ENCODE data around the gene HMGXB3.
A peak's percentile ranks its signal among the peaks of the same experiment; 100 is the strongest.

HMGXB3 gene

DNA sequence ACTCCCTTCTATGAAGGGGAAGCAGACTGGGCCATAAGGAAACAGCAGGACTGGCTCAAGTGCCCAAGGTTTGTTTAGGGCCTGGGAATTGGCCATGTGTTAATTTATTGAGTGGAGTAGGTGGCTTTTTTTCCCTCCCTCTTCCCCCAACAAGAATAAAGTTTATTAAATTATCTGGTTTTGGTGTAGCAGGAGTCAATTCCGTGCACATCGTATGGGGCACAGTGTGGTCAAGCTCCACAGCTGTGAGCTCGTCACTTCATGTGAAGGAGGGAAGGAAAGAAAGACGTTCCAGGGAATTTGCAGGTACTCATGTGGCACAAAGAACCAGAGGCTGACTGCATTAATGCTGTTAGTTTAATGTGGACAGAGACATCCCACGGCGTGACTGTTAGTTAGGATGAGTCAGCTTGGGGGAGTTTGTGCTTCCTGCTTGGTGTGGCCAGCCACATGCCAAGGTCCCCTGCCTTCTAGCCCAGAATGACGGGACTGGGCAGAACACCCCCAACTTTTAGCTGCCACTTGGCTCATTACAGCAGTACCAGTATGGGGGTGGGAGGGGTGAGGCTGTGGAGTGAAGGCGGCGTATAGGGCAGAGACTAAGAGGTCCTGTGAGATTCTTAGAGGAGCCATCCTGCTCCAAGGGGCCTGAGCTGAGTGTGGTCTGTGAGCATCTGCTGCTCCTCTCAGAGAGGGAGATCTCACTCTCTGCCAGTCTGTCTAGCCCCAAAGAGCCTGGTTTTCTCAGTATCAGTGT lies 52.6 kb downstream of the HMGXB3 start:
- DNase-seq, result no peak

DNA sequence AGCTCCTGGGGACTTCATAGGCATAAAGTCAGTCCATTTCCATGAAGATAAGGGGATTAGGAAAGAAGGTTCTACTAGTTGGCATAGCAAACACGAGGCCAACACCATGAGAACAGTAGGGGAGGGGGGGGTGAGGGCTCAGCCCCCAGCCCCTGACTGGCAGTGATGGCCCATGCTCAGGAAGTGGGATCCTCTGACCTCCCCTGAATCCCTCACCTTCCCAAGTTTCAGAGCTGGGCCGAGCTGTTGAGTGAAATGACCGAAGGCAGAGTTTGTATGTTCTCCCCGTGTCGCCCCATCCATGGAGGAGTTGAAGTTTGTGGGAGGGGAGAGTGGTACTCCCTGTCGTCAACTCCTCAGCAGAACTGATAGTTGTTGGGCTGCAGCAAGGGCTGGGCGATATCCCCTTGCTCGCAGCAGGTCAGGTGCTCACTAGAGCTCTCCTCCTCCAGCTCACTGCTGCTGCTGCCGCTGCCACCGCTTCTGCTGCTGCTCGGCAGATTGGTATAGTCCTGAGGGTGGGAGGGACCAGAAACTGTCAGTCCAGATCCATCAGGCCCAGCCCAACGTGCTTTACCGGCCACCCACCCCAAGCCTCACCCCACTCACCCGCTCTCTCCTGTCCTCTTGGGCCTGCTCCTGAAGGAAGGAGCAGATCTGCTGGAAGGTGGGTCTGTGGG lies 53.3 kb downstream of the HMGXB3 start:
- DNase-seq, result no peak

DNA sequence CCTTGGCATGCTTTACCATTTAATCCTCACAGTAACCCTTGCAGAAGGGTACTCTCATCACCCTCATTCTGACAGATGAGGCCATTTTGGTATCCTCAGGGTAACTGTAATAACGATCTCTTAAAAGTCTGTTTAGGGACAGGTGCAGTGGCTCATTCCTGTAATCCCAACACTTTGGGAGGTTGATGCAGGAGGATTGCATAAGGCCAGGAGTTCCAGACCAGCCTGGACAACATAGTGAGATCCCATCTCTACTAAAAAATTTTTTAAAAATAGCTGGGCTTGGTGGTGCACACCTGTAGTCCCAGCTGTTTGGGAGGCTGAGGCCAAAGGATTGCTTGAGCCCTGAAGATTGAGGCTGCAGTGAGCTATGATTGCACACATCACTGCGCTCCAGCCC lies 54.0 kb downstream of the HMGXB3 start:
- DNase-seq, result no peak

DNA sequence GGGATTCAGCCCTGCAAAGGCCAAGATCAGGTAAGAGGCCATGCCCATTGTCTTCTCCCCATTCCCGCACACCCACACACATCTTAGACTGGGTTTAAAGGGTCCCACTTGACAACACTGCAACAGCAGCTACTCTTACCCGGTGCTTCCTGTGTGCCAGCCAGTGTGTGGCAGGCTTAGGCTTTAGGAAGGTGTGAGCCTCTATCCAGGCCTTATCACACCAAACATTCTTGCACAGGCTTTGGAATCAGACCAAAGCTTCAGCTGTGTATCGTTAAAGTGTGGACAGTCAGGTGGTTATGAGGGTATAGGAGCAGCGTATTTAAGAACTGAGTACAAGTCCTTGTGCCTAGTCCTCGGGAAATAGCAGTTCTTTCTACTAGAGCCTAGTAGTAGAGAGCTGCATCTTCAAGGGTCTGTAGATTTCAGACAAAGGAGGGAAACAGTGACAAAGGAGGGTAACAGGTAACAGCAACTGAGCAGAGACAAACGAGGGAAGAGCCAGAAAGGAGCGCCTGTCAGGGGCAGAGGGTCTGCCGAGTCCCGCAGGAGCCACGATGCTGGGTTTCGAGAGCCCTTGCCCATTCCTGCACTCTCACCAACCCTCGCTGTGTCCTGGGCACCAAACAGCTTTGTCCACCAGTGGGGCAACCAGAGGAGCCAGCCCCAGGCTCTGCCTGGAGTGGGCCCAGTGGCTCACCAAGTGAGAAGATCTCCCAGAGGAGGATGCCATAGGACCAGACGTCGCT lies 55.0 kb downstream of the HMGXB3 start:
- DNase-seq, result peak; percentile 26

DNA sequence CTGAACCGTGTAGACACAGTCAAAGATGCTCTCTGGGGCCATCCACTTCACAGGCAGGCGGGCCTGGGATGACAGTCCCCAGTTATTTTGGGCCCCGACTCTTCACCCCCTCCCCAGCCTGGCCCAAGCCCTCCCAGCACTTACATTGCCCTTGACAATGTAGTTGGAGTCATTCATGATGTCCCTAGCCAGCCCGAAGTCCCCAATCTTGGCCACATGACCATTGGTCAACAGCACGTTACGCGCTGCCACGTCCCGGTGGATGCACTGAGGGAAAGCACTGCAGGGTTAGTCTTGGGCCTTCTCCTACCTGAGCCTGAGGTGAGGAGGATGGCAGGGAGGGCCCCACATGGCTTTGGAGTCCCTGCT lies 55.5 kb downstream of the HMGXB3 start:
- no peak for DNase-seq

DNA sequence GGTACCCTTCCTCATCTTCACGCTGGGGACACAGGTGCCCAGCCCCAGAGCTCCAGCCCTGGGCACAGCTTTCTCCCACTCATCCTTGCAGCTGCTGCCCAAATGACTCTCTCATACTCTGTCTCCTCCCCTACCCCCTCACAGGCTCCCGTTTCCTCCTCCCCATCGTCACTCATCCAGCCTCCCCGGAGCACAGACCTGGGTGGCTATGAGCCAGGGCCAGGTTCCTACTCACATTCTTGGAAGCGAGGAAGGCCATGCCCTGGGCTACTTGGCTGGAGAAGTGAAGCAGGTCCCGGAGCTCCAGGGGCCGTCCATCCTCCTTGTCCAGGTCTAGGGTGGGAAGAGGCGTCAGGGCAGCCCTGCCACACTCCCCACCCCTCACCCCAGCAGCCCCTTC lies 56.5 kb downstream of the HMGXB3 start:
- DNase-seq, result no peak

DNA sequence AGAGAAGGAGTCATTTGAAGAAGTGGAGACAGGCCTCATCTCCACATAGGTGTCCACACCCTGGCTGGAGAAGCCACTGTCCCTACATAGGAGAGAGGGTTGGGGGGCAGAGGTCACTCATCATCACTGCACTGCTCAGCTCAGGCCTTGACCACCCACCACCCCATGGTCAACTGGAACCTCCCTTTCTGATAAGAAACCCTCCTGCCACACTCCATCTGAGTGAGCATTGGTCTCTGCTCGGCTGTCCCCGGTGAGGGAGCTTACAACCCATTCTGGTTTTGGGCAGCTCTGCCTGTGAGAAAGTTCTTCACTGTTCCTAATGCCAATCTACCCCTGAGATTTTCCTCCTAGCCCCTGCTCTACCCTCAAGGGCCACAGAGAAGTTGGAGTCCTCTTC lies 57.0 kb downstream of the HMGXB3 start:
- no peak for DNase-seq

DNA sequence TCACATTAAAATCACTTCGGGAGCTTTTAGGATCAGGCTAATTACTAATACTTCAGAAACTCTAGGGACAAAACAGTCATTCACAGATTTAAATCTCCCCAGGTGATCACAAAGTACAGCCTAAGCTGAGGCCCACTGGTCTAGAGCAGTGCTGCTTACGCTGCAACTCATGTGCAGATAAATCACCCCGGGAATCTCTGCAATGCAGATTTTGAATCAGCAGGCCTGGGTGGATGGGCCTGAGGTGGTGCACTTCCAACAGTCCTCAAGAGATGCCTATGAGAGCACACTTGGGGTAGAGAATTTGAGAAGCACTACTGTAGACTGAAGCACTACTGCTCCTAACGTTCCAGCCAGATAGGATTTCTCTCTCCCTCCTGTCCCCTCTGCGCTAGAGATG lies 57.5 kb downstream of the HMGXB3 start:
- no peak for DNase-seq

DNA sequence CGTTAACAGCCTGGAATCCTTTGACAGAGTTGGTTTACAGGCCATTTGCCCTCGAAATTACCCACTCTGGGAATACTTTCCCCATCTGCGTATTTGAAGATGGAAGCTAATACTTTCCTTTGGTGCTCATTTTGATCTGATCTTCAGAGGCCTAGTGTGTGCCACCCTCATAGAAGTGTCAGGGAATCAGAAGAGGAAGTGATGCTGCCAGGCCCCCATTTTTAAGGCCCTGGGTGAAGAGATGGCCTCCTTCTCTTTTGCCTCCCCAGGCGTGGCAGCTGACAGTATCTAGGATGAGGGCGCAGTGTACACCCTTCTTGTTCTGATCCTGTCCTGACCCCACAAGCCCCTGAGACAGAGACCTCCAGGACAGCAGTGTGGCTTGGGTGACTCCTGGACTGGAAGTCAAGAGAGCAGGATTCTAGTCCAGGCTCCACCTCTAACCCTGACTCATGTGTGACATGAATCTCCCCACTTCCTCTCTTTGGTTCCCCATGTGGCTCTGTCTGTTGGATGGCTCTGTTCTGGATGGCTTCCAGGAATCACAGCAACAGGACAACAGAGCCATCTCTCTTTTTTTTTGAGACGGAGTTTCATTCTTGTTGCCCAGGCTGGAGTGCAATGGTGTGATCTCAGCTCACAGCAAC lies 58.1 kb downstream of the HMGXB3 start:
- DNase-seq, result no peak

DNA sequence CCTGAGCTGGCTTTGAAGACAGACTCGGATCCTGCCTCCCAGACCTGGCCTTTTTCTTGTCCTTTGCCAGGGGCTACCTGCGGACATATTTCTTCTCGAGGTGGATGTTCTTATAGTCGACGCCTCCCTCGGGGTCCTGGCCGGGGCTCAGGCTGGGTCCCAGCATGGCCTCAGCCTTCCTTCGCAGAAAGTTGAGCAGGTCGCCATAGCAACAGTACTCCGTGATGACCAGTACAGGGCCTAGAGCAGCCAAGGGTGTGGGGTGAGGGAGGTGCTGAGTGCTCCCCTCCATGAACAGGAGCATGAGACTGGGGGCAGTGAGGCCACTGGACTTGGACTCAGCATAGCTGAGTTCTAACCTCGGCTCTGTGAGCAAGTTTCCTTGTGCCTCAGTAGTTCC lies 59.1 kb downstream of the HMGXB3 start:
- DNase-seq, result no peak

DNA sequence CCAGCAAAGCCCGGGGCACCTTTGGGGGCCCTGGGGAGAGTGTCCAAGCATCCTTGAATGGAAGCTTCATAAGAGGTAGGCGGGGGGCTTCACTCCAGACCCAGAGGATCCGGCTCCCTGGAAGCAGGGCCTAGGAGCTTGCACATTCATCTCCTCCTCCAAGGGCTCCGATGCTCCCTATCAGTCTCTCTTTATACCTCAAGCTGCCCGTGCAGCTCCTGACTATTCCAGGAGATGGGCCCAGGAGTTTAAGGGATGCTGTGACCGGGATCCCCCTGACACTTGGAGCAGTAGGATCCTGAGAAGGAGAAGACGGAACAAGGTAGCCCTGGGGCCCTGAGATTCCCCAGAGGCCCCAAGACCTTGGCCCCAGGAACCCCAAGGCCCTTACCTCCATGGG lies 59.9 kb downstream of the HMGXB3 start:
- no peak for DNase-seq

DNA sequence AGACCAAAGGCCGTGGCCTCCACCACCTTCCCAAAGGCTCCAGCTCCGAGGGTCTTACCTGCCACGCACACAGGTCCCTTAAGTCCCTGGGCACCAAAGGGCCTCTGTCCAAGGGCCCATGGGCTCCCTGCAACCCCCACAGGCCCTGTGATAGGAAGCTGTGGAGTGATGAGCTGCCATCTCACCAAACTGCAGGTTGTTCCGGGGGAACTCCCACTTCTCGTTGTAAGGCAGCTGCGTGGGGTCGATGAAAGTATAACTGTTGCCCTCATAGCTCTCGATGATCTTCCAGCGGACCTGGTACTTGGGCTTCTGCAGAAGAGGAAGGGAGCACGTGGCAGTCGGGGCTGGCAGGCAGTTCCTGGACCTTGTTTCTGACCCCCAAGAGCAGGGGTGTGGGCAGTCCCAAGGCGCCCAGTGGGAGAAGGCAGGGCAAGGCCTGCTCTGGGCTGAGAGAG lies 61.0 kb downstream of the HMGXB3 start:
- no peak for DNase-seq

DNA sequence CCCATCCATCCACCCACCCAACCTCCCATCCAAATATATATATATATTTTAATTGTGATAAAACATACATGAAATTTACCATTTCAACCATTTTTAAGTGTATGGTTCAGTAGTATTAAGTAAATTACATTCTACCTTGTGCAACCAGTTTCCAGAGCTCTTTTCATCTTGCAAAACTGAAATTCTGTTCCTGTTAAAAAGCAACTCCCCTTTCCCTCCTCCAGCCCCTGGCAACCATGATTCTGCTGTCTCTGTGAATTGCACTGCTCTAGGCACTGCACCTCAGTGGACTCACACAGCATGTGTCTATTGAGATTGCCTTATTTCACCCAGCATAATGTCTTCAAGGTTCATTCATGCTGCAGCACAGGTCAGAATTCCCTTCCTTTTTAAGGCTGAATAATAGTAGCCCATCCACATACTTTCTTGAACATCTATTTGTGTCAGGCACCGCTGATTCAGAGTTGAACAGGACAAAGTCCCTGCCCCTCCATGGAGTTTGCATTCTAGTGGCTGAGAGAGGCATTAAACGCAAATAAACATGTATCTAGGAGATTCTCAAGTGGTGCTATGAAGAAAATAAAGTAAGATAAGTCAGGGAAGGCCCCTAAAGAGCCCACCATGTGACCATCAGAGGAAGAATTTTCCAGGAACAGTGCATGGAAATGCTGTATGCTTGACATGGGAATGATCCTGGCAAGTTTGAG lies 61.8 kb downstream of the HMGXB3 start:
- DNase-seq, result no peak

DNA sequence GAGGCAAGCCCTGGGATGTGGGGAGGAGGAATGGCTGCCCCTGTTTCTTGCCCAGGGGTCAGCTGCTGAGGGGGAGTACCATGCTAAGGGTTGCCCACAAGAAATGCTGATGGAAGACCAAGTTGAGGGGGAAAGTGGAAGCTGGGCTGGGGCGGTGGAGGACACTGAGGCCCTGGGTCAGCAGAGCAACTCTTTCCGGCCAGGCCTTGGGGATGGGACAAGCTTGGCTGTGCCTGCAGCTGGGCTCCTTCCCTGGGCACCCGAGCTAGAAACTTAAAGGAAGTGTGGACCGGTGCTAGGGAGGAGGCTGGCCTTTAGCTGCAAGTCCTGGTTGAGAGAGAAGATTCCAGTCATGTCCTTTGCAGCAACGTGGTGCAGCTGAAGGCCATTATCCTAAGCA lies 63.1 kb downstream of the HMGXB3 start:
- DNase-seq, result no peak

DNA sequence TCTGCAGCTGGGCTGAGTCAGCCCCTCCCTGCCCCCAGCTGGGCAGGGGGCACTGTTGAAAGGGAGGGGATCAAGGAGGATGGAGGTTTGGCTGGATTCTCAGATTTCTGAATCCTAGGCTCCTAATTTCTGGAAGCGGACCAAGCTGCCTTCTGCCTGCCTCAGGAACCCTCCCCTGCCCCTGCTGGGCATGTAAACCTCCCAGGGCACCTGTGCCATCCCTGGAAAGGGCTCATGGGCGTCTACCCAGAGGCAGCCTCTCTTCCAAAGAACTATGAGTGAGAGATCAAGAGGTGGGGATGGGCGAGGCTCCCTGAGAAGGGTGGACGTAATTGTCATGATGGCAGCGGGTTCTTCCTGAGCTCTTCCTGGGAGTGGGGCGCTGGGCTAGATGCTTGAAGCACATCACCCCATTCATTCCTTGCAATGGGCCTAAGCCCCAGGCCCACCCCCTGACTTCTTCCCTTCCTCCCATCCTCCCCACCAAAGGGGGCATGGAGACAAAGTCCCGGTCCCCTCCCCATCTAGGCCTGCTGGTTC lies 64.2 kb downstream of the HMGXB3 start:
- no peak for DNase-seq

DNA sequence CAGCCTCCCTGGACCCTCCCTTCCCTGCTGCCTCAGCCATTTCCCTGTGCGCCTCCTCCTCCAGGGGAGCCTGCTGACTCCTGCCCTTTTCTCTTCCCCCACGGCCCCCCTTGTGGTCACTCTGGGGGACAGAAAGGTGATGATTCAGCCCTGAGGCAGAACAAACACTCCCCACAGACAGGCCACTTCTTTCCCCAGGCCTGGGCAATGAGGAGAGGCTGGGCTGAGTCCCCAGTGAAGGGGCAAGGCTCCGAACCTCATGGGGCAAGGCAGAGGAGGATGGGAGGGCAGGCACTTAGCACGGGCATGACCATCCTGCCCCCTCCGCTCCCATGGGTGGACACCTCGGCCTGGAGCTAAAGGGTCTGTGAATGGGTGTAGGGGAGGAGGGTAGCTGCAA lies 64.8 kb downstream of the HMGXB3 start:
- DNase-seq, result no peak

DNA sequence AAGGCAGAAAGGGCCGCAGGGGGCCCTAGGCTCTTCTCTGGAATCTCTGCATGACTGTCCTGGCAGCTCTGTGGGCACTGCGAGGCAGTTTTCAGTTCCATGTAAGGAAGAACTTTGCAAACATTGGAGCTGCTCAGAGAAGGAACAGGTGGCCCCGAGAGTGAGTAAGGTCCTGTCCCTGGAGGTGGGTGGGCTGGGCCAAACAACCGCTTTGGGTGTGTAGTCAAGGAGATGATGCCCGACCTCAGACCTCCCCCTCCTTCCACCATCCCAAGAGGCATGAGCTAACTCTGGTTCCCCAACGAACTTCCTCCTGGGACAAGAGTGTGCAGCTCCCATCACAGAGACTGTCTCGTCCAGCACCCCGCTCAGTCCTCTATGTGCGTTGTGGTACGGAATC lies 65.3 kb downstream of the HMGXB3 start:
- DNase-seq, result no peak

DNA sequence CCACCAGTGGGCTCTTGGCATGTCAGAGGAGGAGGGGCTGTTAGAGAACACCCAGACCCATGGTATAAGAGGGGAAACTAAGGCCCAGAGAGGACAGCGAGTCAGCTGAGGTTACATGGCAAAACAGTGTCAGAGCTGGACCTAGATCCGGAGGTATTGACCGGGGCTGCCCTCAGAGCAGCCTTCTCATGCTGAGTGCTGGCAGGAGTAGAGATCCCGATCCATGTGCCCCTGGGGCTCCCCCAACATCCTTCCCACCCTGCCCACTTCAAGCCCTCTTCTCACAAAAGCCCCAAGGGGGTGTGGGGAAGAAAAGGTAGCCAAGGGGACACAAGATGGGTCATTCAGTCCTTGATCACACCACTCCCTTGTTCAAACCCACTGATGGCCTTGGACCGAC lies 65.9 kb downstream of the HMGXB3 start:
- DNase-seq, result no peak

DNA sequence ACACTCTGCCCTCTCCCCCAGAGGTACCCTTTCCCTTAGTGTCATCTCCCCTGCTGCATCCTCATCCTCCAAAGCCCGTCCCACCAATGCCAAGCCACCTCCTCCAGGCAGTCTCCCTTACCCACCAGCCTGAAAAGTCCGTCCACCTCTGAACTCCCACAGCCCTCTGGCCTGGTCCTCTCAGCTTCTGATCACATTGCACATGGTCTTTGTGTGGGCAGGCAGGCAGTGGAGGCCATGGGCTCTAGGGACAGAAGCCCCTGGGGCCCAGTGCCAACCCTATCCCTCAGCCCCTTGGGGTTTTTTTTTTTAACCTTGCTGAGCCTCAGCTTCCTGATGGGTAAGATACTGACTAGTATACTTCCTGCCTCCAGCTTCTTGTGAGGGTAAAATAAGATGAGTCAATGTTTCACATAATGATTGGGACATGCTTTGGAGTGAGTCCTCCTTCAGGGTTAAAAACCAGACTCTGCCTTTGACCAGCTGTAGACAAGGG lies 66.4 kb downstream of the HMGXB3 start:
- no peak for DNase-seq

DNA sequence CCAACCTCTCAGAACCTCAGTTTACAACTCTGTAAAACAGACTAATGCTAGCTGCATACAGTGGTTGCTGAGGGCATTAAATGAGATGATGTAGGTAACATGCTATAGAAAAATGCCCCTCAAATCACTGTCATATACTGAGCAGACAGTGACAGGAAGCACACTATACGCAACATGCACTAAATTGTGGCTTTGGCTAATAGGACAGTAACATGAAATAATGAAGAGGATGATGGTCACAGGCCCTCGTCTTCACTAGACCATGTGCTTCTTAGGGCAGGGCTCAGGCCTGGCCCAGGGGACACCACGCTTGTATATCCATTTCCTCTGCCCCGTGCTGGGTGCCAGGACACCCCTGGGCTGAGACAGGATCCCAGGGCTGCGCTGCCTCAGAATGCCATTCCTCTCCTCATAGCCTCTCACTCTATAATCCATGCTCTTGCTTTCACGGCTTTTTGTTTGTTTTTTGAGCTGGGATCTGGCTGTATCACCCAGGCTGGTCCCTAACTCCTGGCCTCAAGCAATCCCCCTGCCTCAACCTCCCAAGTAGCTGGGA lies 66.9 kb downstream of the HMGXB3 start:
- no peak for DNase-seq

DNA sequence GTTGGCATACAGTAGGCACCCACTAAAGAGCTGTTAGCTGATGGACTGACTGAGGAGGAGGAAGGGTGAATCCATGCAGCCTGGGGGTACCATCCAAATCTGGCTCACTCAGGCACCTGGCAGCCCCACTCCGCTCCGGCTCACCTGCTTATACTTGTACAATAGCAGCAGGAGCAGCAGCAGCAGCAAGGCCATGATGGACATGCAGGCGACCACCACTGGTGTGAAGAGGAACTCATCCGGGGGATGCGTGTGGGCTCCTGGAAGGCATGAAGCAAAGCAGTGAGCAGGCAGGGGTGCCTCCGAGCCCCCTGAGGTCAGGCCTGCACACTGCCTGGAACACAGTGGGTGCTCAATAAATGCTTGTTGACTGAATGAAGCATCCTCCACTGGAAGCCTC lies 67.5 kb downstream of the HMGXB3 start:
- DNase-seq, result no peak

DNA sequence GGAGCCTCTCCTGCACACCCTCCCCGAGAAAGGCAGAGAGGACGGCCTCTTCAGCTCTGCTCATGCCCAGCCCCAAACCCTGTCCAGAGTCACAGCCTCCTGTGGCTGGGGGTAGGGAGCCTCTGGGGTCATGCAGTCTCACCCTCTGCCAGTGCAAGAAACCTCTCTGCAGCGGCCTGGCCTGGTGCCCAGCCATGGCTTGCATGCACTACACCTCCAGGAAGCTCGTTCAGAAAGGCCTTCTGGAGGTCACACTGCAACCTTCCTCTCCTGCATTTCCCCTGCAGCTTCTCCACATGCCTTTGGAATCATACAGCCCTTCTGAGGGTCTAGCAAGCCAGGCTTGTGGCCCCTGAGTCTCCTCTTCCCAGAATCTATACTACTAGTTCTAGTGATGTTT lies 67.9 kb downstream of the HMGXB3 start:
- DNase-seq, result peak; percentile 27
